Mesenchymal stem cell (in vitro differentiated cells and primary cell): ENCODE measurements around the gene SLC39A9.

Source experiments
- DNase-seq: peaks from one replicate; pipeline ENCODE4 v3.0.0-alpha.2; 2013
- H2AFZ ChIP-seq: one replicate; pipeline ENCODE4 v1.6.1; 2013; ENCODE audit warnings: low read depth, mild to moderate bottlenecking, control low read depth, inconsistent platforms, low read length, moderate library complexity
- H2AK5ac ChIP-seq: 2 replicates; pipeline ENCODE4 v1.6.1; 2013; ENCODE audit warnings: low read length, moderate library complexity, mild to moderate bottlenecking, inconsistent platforms; ENCODE audit not compliant: severe bottlenecking
- H2BK120ac ChIP-seq: one replicate; pipeline ENCODE4 v1.6.1; 2013; ENCODE audit warnings: low read depth, mild to moderate bottlenecking, inconsistent platforms, low read length, moderate library complexity
- H2BK12ac ChIP-seq, 2 experiments: one replicate each; pipeline ENCODE4 v1.6.1; 2013; ENCODE audit warnings: inconsistent platforms in 2 of 2, low read length in 2 of 2, mild to moderate bottlenecking in 2 of 2, moderate library complexity in 2 of 2, control low read depth in 1 of 2
- H2BK15ac ChIP-seq: one replicate; pipeline ENCODE4 v1.6.1; 2013; ENCODE audit warnings: mild to moderate bottlenecking, low read depth, inconsistent platforms; ENCODE audit not compliant: poor library complexity, severe bottlenecking
- H2BK5ac ChIP-seq: 2 replicates; pipeline ENCODE4 v1.6.1; 2013; ENCODE audit warnings: low read depth, mild to moderate bottlenecking, low read length, control low read depth, inconsistent platforms; ENCODE audit not compliant: poor library complexity, severe bottlenecking
- H3K14ac ChIP-seq, 2 experiments: one replicate each; pipeline ENCODE4 v1.6.1; 2013; ENCODE audit warnings: inconsistent platforms in 2 of 2, low read length in 2 of 2, control low read depth in 1 of 2, mild to moderate bottlenecking in 1 of 2, moderate library complexity in 1 of 2
- H3K18ac ChIP-seq, 2 experiments: one replicate each; pipeline ENCODE4 v1.6.1; 2013; ENCODE audit warnings: inconsistent platforms in 2 of 2, low read length in 2 of 2, control low read depth in 1 of 2, low read depth in 1 of 2, mild to moderate bottlenecking in 1 of 2
- H3K23ac ChIP-seq, 2 experiments: one replicate each; pipeline ENCODE4 v1.6.1; 2013; ENCODE audit warnings: inconsistent platforms in 2 of 2, low read length in 2 of 2, mild to moderate bottlenecking in 2 of 2, moderate library complexity in 2 of 2, control low read depth in 1 of 2
- H3K27ac ChIP-seq: 2 replicates; pipeline ENCODE4 v1.5.1; 2013; ENCODE audit warnings: mild to moderate bottlenecking, moderate library complexity, low read length, control low read depth, inconsistent platforms; ENCODE audit not compliant: poor library complexity, severe bottlenecking
- H3K27me3 ChIP-seq, 2 experiments: 2 replicates each; pipeline versions ENCODE4 v1.6.1 to v1.7.0; 2013; ENCODE audit warnings: low read length in 2 of 2, mild to moderate bottlenecking in 2 of 2, moderate library complexity in 2 of 2, control low read depth in 1 of 2, inconsistent platforms in 1 of 2; ENCODE audit not compliant: control insufficient read depth in 1 of 2, insufficient read depth in 1 of 2
- H3K36me3 ChIP-seq, 2 experiments: 2 replicates each; pipeline versions ENCODE4 v1.6.1 to v1.7.0; 2013; ENCODE audit warnings: low read length in 2 of 2, control low read depth in 1 of 2, inconsistent platforms in 1 of 2, low read depth in 1 of 2, mild to moderate bottlenecking in 1 of 2; ENCODE audit not compliant: insufficient read depth in 2 of 2, control insufficient read depth in 1 of 2
- H3K4ac ChIP-seq, 2 experiments: one replicate each; pipeline ENCODE4 v1.6.1; 2013; ENCODE audit warnings: inconsistent platforms in 2 of 2, low read length in 2 of 2, mild to moderate bottlenecking in 2 of 2, moderate library complexity in 2 of 2, control low read depth in 1 of 2, low read depth in 1 of 2
- H3K4me1 ChIP-seq: 2 replicates; pipeline ENCODE4 v1.6.1; 2013; ENCODE audit warnings: low read depth, low read length, control low read depth; ENCODE audit not compliant: control insufficient read depth, insufficient read depth
- H3K4me2 ChIP-seq: 2 replicates; pipeline ENCODE4 v1.6.1; 2013; ENCODE audit warnings: low read length, mild to moderate bottlenecking, inconsistent platforms; ENCODE audit not compliant: poor library complexity, severe bottlenecking
- H3K4me3 ChIP-seq, 2 experiments: 2 replicates each; pipeline versions ENCODE4 v1.5.1 to v1.7.0; 2013; ENCODE audit warnings: low read length in 2 of 2, mild to moderate bottlenecking in 2 of 2, control low read depth in 1 of 2, low read depth in 1 of 2; ENCODE audit not compliant: insufficient read depth in 1 of 2
- H3K79me1 ChIP-seq: replicated peaks from 2 replicates; pipeline ENCODE4 v1.6.1; 2013; ENCODE audit warnings: mild to moderate bottlenecking, control low read depth, low read length, inconsistent platforms; ENCODE audit not compliant: poor library complexity, severe bottlenecking
- H3K9ac ChIP-seq: 2 replicates; pipeline ENCODE4 v1.7.0; 2013; ENCODE audit warnings: mild to moderate bottlenecking, low read length, moderate library complexity
- H3K9me3 ChIP-seq: 2 replicates; pipeline ENCODE4 v1.7.0; 2013; ENCODE audit warnings: mild to moderate bottlenecking, low read length; ENCODE audit not compliant: control insufficient read depth
- H4K8ac ChIP-seq: one replicate; pipeline ENCODE4 v1.6.1; 2013; ENCODE audit warnings: inconsistent platforms, mild to moderate bottlenecking, low read length, moderate library complexity
- H4K91ac ChIP-seq: one replicate; pipeline ENCODE4 v1.6.1; 2013; ENCODE audit warnings: mild to moderate bottlenecking, low read length, inconsistent platforms
- WGBS: methylation state at CpG from one replicate; pipeline ENCODE4 v1.1.7; 2013; ENCODE audit warnings: mixed read lengths; 5-methylcytosine and 5-hydroxymethylcytosine counted together

SLC39A9 gene

GRCh38 chr14:69460093-69460701 is 61.7 kb downstream of the SLC39A9 start:
- no peak overlapping the region for H4K91ac ChIP-seq
- no peak overlapping the region for H3K14ac ChIP-seq
- no peak overlapping the region for H2AK5ac ChIP-seq
- no peaks in the 10 kb centered on the region for H3K27me3 ChIP-seq
- H3K27ac ChIP-seq: no peak overlapping the region
- no peak overlapping the region for H2BK120ac ChIP-seq
- no peak overlapping the region for H3K23ac ChIP-seq
- no peak overlapping the region for H2BK15ac ChIP-seq
- H3K36me3 ChIP-seq: peaks cover 14 to 63% of the 10 kb centered on the region in 2 experiments
- no peak overlapping the region for H4K8ac ChIP-seq
- no peak overlapping the region for H3K18ac ChIP-seq
- 27% methylated on average over 4 of the region's 4 CpGs for WGBS
- H3K9me3 ChIP-seq: no peaks in the 10 kb centered on the region
- no peaks in the 10 kb centered on the region for H3K4me1 ChIP-seq
- H2BK12ac ChIP-seq: no peak overlapping the region
- H2AFZ ChIP-seq: no peak overlapping the region
- H3K9ac ChIP-seq: peak overlapping the region; percentile 46
- H3K79me1 ChIP-seq: peaks cover 7% of the 10 kb centered on the region
- no peak overlapping the region for H3K4me2 ChIP-seq
- H3K4me3 ChIP-seq: no peak overlapping the region
- H2BK5ac ChIP-seq: no peak overlapping the region
- no peak overlapping the region for H3K4ac ChIP-seq
- DNase-seq: peak; percentile 92

- no peak overlapping the region for H4K8ac ChIP-seq
- peaks cover 6% of the 10 kb centered on the region for H3K79me1 ChIP-seq
- peak overlapping the region; percentile 10 for H3K9ac ChIP-seq
- peaks cover 3 to 27% of the 10 kb centered on the region in 2 experiments for H3K36me3 ChIP-seq
- no peak overlapping the region for H4K91ac ChIP-seq
- H3K27ac ChIP-seq: peak overlapping the region; percentile 93
- no peak overlapping the region for H3K14ac ChIP-seq
- DNase-seq: peak; percentile 82
- no peak overlapping the region for H2BK5ac ChIP-seq
- no peak overlapping the region for H2AK5ac ChIP-seq
- H3K4ac ChIP-seq: peak overlapping the region in 1 of 2 experiments; percentile 69
- H3K23ac ChIP-seq: no peak overlapping the region
- H3K4me3 ChIP-seq: no peak overlapping the region
- H3K4me2 ChIP-seq: peak overlapping the region; percentile 19
- no peaks in the 10 kb centered on the region for H3K9me3 ChIP-seq
- H3K18ac ChIP-seq: no peak overlapping the region
- no peaks in the 10 kb centered on the region for H3K4me1 ChIP-seq
- peak overlapping the region; percentile 36 for H2AFZ ChIP-seq
- H2BK12ac ChIP-seq: no peak overlapping the region
- H2BK120ac ChIP-seq: no peak overlapping the region
- no peak overlapping the region for H2BK15ac ChIP-seq
- no peaks in the 10 kb centered on the region for H3K27me3 ChIP-seq
These were observed 65.9 kb downstream of the SLC39A9 start for GRCh38 chr14:69464379-69464778.

GRCh38 chr14:69464829-69465228 is 66.3 kb downstream of the SLC39A9 start:
- H3K9ac ChIP-seq: peak overlapping the region; percentile 10
- peak overlapping the region; percentile 36 for H2AFZ ChIP-seq

GRCh38 chr14:69468949-69469348 is 70.5 kb downstream of the SLC39A9 start:
- WGBS: no CpG with 5 or more reads among the region's 2 CpGs

More at GRCh38 chr14:69464829-69465228, 66.3 kb downstream of the SLC39A9 start:
- DNase-seq: peak; percentile 98
- Histone ChIP-seq H3K4me1 (no peaks in the 10 kb centered on the region), H3K14ac (no peak overlapping the region), H3K18ac (no peak overlapping the region), H2BK15ac (no peak overlapping the region), H3K27ac (peak overlapping the region; percentile 93), H3K27me3 (no peaks in the 10 kb centered on the region), H3K79me1 (peaks cover 6% of the 10 kb centered on the region), H3K4ac (no peak overlapping the region), H2BK120ac (no peak overlapping the region), H4K91ac (no peak overlapping the region), H3K36me3 (peaks cover 3 to 25% of the 10 kb centered on the region in 2 experiments), H2AK5ac (no peak overlapping the region), H2BK12ac (no peak overlapping the region), H3K4me2 (no peak overlapping the region), H4K8ac (peak overlapping the region; percentile 37), H3K9me3 (no peaks in the 10 kb centered on the region), H3K4me3 (no peak overlapping the region), H3K23ac (no peak overlapping the region), H2BK5ac (no peak overlapping the region)
- 0% methylated on average over 5 of the region's 6 CpGs for WGBS

More at GRCh38 chr14:69468949-69469348, 70.5 kb downstream of the SLC39A9 start:
- H3K4me3 ChIP-seq: no peak overlapping the region
- H3K4me2 ChIP-seq: no peak overlapping the region
- no peak overlapping the region for H2AFZ ChIP-seq
- H3K14ac ChIP-seq: no peak overlapping the region
- H3K4ac ChIP-seq: no peak overlapping the region
- no peak overlapping the region for H3K23ac ChIP-seq
- H3K36me3 ChIP-seq: peaks cover 0 to 6% of the 10 kb centered on the region in 2 experiments
- no peaks in the 10 kb centered on the region for H3K9me3 ChIP-seq
- no peaks in the 10 kb centered on the region for H3K79me1 ChIP-seq
- peak; percentile 21 for DNase-seq
- H2AK5ac ChIP-seq: no peak overlapping the region
- no peak overlapping the region for H2BK120ac ChIP-seq
- H3K9ac ChIP-seq: no peak overlapping the region
- H4K8ac ChIP-seq: no peak overlapping the region
- peaks cover 0 to 6% of the 10 kb centered on the region in 2 experiments for H3K27me3 ChIP-seq
- no peak overlapping the region for H2BK5ac ChIP-seq
- no peak overlapping the region for H4K91ac ChIP-seq
- no peak overlapping the region for H3K27ac ChIP-seq
- peaks cover 3% of the 10 kb centered on the region for H3K4me1 ChIP-seq
- H3K18ac ChIP-seq: no peak overlapping the region
- H2BK15ac ChIP-seq: no peak overlapping the region
- H2BK12ac ChIP-seq: no peak overlapping the region
